ENCODE data around the gene SLC6A6.

SLC6A6 gene

GRCh38 chr3:14508966-14509795 lies 106.8 kb downstream of the SLC6A6 start:
- peak overlapping the region; percentile 35 for H4K91ac ChIP-seq (ENCODE audit: low read length)
- peak overlapping the region in 1 of 2 experiments; percentile 23 for H3K23ac ChIP-seq (ENCODE audit: low read length in 2 of 2)
- peak overlapping the region; percentile 75 for H3K4me2 ChIP-seq (ENCODE audit: low read length, poor library complexity, severe bottlenecking)
- H4K8ac ChIP-seq (ENCODE audit: low read length) = no peak overlapping the region
- H2AFZ ChIP-seq (ENCODE audit: low read depth, low read length) = peak overlapping the region; percentile 51
- peaks cover 11 to 45% of the 10 kb centered on the region in 2 experiments for H3K27me3 ChIP-seq (ENCODE audit: control insufficient read depth in 1 of 2, insufficient read depth in 1 of 2, low read length in 2 of 2)
- no peak overlapping the region for H2BK120ac ChIP-seq (ENCODE audit: low read depth, low read length)
- no peak overlapping the region for H2AK5ac ChIP-seq (ENCODE audit: low read length, severe bottlenecking)
- no peaks in the 10 kb centered on the region for H3K9me3 ChIP-seq (ENCODE audit: control insufficient read depth, low read length)
- no peak overlapping the region for H2BK5ac ChIP-seq (ENCODE audit: low read depth, low read length, poor library complexity, severe bottlenecking)
- no peaks in the 10 kb centered on the region for H3K79me1 ChIP-seq (replicated peaks; ENCODE audit: low read length, poor library complexity, severe bottlenecking)
- no peak overlapping the region for H3K27ac ChIP-seq (ENCODE audit: low read length, poor library complexity, severe bottlenecking)
- no peak overlapping the region for H3K4ac ChIP-seq (ENCODE audit: low read depth in 1 of 2, low read length in 2 of 2)
- peak; percentile 47 for DNase-seq
- peak overlapping the region in 1 of 2 experiments; percentile 17 for H2BK12ac ChIP-seq (ENCODE audit: low read length in 2 of 2)
- peak overlapping the region in 1 of 2 experiments; percentile 25 for H3K18ac ChIP-seq (ENCODE audit: low read depth in 1 of 2, low read length in 2 of 2)
- peaks cover 5% of the 10 kb centered on the region for H3K4me1 ChIP-seq (ENCODE audit: control insufficient read depth, insufficient read depth, low read depth, low read length)
- H3K4me3 ChIP-seq (ENCODE audit: insufficient read depth in 1 of 2, low read depth in 1 of 2, low read length in 2 of 2) = no peak overlapping the region
- no peak overlapping the region for H3K9ac ChIP-seq (ENCODE audit: low read length)
- no peak overlapping the region for H2BK15ac ChIP-seq (ENCODE audit: low read depth, poor library complexity, severe bottlenecking)
- H3K14ac ChIP-seq (ENCODE audit: low read length in 2 of 2) = peak overlapping the region in 1 of 2 experiments; percentile 83
- no peaks in the 10 kb centered on the region for H3K36me3 ChIP-seq (ENCODE audit: control insufficient read depth in 1 of 2, insufficient read depth in 2 of 2, low read depth in 1 of 2, low read length in 2 of 2)
- 14% methylated on average over 22 of the region's 22 CpGs for WGBS

- H4K91ac ChIP-seq (ENCODE audit: low read length) = no peak overlapping the region
- H3K36me3 ChIP-seq (ENCODE audit: control insufficient read depth in 1 of 2, insufficient read depth in 2 of 2, low read depth in 1 of 2, low read length in 2 of 2) = no peaks in the 10 kb centered on the region
- H3K4me3 ChIP-seq (ENCODE audit: insufficient read depth in 1 of 2, low read depth in 1 of 2, low read length in 2 of 2) = no peak overlapping the region
- H3K9me3 ChIP-seq (ENCODE audit: control insufficient read depth, low read length) = no peaks in the 10 kb centered on the region
- no peak overlapping the region for H3K18ac ChIP-seq (ENCODE audit: low read depth in 1 of 2, low read length in 2 of 2)
- H3K4me2 ChIP-seq (ENCODE audit: low read length, poor library complexity, severe bottlenecking) = no peak overlapping the region
- no peak for DNase-seq
- no peak overlapping the region for H2BK15ac ChIP-seq (ENCODE audit: low read depth, poor library complexity, severe bottlenecking)
- 92% methylated on average over 10 of the region's 10 CpGs for WGBS
- H3K27me3 ChIP-seq (ENCODE audit: control insufficient read depth in 1 of 2, insufficient read depth in 1 of 2, low read length in 2 of 2) = peaks cover 11 to 44% of the 10 kb centered on the region in 2 experiments
- H2BK5ac ChIP-seq (ENCODE audit: low read depth, low read length, poor library complexity, severe bottlenecking) = no peak overlapping the region
- no peak overlapping the region for H3K27ac ChIP-seq (ENCODE audit: low read length, poor library complexity, severe bottlenecking)
- no peak overlapping the region for H2AFZ ChIP-seq (ENCODE audit: low read depth, low read length)
- no peak overlapping the region for H4K8ac ChIP-seq (ENCODE audit: low read length)
- no peaks in the 10 kb centered on the region for H3K79me1 ChIP-seq (replicated peaks; ENCODE audit: low read length, poor library complexity, severe bottlenecking)
- no peak overlapping the region for H3K4ac ChIP-seq (ENCODE audit: low read depth in 1 of 2, low read length in 2 of 2)
- no peak overlapping the region for H2AK5ac ChIP-seq (ENCODE audit: low read length, severe bottlenecking)
- H3K14ac ChIP-seq (ENCODE audit: low read length in 2 of 2) = no peak overlapping the region
- peaks cover 5% of the 10 kb centered on the region for H3K4me1 ChIP-seq (ENCODE audit: control insufficient read depth, insufficient read depth, low read depth, low read length)
- H3K23ac ChIP-seq (ENCODE audit: low read length in 2 of 2) = no peak overlapping the region
- no peak overlapping the region for H3K9ac ChIP-seq (ENCODE audit: low read length)
- no peak overlapping the region for H2BK12ac ChIP-seq (ENCODE audit: low read length in 2 of 2)
- no peak overlapping the region for H2BK120ac ChIP-seq (ENCODE audit: low read depth, low read length)
These were observed 107.3 kb downstream of the SLC6A6 start for GRCh38 chr3:14509796-14510100.

- Histone ChIP-seq H3K9ac (ENCODE audit: low read length) (no peak overlapping the region), H3K27ac (ENCODE audit: low read length, poor library complexity, severe bottlenecking) (no peak overlapping the region), H4K8ac (ENCODE audit: low read length) (no peak overlapping the region), H3K36me3 (ENCODE audit: control insufficient read depth in 1 of 2, insufficient read depth in 2 of 2, low read depth in 1 of 2, low read length in 2 of 2) (no peaks in the 10 kb centered on the region), H3K23ac (ENCODE audit: low read length in 2 of 2) (no peak overlapping the region), H3K4me1 (ENCODE audit: control insufficient read depth, insufficient read depth, low read depth, low read length) (peaks cover 5% of the 10 kb centered on the region), H2BK12ac (ENCODE audit: low read length in 2 of 2) (no peak overlapping the region), H3K4me3 (ENCODE audit: insufficient read depth in 1 of 2, low read depth in 1 of 2, low read length in 2 of 2) (no peak overlapping the region), H3K14ac (ENCODE audit: low read length in 2 of 2) (no peak overlapping the region), H3K27me3 (ENCODE audit: control insufficient read depth in 1 of 2, insufficient read depth in 1 of 2, low read length in 2 of 2) (peaks cover 5 to 38% of the 10 kb centered on the region in 2 experiments), H3K4ac (ENCODE audit: low read depth in 1 of 2, low read length in 2 of 2) (no peak overlapping the region), H2BK5ac (ENCODE audit: low read depth, low read length, poor library complexity, severe bottlenecking) (no peak overlapping the region), H3K9me3 (ENCODE audit: control insufficient read depth, low read length) (no peaks in the 10 kb centered on the region), H3K18ac (ENCODE audit: low read depth in 1 of 2, low read length in 2 of 2) (no peak overlapping the region), H3K79me1 (replicated peaks; ENCODE audit: low read length, poor library complexity, severe bottlenecking) (no peaks in the 10 kb centered on the region), H2BK15ac (ENCODE audit: low read depth, poor library complexity, severe bottlenecking) (no peak overlapping the region), H4K91ac (ENCODE audit: low read length) (no peak overlapping the region), H2BK120ac (ENCODE audit: low read depth, low read length) (no peak overlapping the region), H3K4me2 (ENCODE audit: low read length, poor library complexity, severe bottlenecking) (no peak overlapping the region), H2AK5ac (ENCODE audit: low read length, severe bottlenecking) (no peak overlapping the region), H2AFZ (ENCODE audit: low read depth, low read length) (no peak overlapping the region)
- WGBS = 88% methylated on average over 22 of the region's 23 CpGs
- no peak for DNase-seq
These were observed 108.6 kb downstream of the SLC6A6 start for GRCh38 chr3:14510838-14511622.

- Histone ChIP-seq H2BK15ac (ENCODE audit: low read depth, poor library complexity, severe bottlenecking) (no peak overlapping the region), H3K4me3 (ENCODE audit: insufficient read depth in 1 of 2, low read depth in 1 of 2, low read length in 2 of 2) (no peak overlapping the region), H3K79me1 (replicated peaks; ENCODE audit: low read length, poor library complexity, severe bottlenecking) (no peaks in the 10 kb centered on the region), H2BK5ac (ENCODE audit: low read depth, low read length, poor library complexity, severe bottlenecking) (no peak overlapping the region), H2BK120ac (ENCODE audit: low read depth, low read length) (no peak overlapping the region), H2BK12ac (ENCODE audit: low read length in 2 of 2) (no peak overlapping the region), H3K4me2 (ENCODE audit: low read length, poor library complexity, severe bottlenecking) (no peak overlapping the region), H3K4me1 (ENCODE audit: control insufficient read depth, insufficient read depth, low read depth, low read length) (peaks cover 5% of the 10 kb centered on the region), H3K9ac (ENCODE audit: low read length) (no peak overlapping the region), H3K14ac (ENCODE audit: low read length in 2 of 2) (no peak overlapping the region), H3K27ac (ENCODE audit: low read length, poor library complexity, severe bottlenecking) (no peak overlapping the region), H4K8ac (ENCODE audit: low read length) (no peak overlapping the region), H2AK5ac (ENCODE audit: low read length, severe bottlenecking) (no peak overlapping the region), H3K27me3 (ENCODE audit: control insufficient read depth in 1 of 2, insufficient read depth in 1 of 2, low read length in 2 of 2) (peaks cover 5 to 37% of the 10 kb centered on the region in 2 experiments), H3K36me3 (ENCODE audit: control insufficient read depth in 1 of 2, insufficient read depth in 2 of 2, low read depth in 1 of 2, low read length in 2 of 2) (no peaks in the 10 kb centered on the region), H2AFZ (ENCODE audit: low read depth, low read length) (no peak overlapping the region), H3K18ac (ENCODE audit: low read depth in 1 of 2, low read length in 2 of 2) (no peak overlapping the region), H3K4ac (ENCODE audit: low read depth in 1 of 2, low read length in 2 of 2) (no peak overlapping the region), H3K9me3 (ENCODE audit: control insufficient read depth, low read length) (no peaks in the 10 kb centered on the region), H4K91ac (ENCODE audit: low read length) (no peak overlapping the region), H3K23ac (ENCODE audit: low read length in 2 of 2) (no peak overlapping the region)
- 79% methylated on average over 9 of the region's 12 CpGs for WGBS
- no peak for DNase-seq
These were observed 109.3 kb downstream of the SLC6A6 start for GRCh38 chr3:14511623-14512280.
